Astrocyte (in vitro differentiated cells and primary cell): ENCODE measurements around the gene DNAH17. TPM values are rescaled to one million over a fixed set of nuclear protein-coding genes. Genes with fewer than 3 reads are reported as not detected.
A peak's percentile ranks its signal among the peaks of the same experiment; 100 is the strongest.

Experiments used
- DNase-seq: peaks from one replicate; pipeline ENCODE4 v3.0.0-alpha.2; 2010; ENCODE audit warnings: low read depth
- FAIRE-seq: peaks from 2 replicates; lab custom pipeline; 2011; peaks lifted over from hg19 to GRCh38; lab: Jason Lieb, UNC
- H2AFZ ChIP-seq: 2 replicates; pipeline ENCODE4 v1.6.0; 2012; ENCODE audit warnings: low read depth, low read length, inconsistent platforms
- H3K27ac ChIP-seq: 2 replicates; pipeline ENCODE4 v1.5.1; 2011; ENCODE audit warnings: low read depth, low read length, inconsistent platforms
- H3K27me3 ChIP-seq: 2 replicates; pipeline ENCODE4 v1.6.0; 2011; ENCODE audit warnings: low read length, inconsistent platforms; ENCODE audit not compliant: insufficient read depth
- H3K36me3 ChIP-seq: 2 replicates; pipeline ENCODE4 v1.5.1; 2011; ENCODE audit warnings: low read length, inconsistent platforms; ENCODE audit not compliant: insufficient read depth
- H3K4me1 ChIP-seq: 2 replicates; pipeline ENCODE4 v1.5.1; 2011; ENCODE audit warnings: low read length, inconsistent platforms; ENCODE audit not compliant: insufficient read depth
- H3K4me2 ChIP-seq: 2 replicates; pipeline ENCODE4 v1.6.0; 2012; ENCODE audit warnings: low read length, inconsistent platforms
- H3K4me3 ChIP-seq: 2 replicates; pipeline ENCODE4 v1.5.1; 2011; ENCODE audit warnings: low read depth, mild to moderate bottlenecking, low read length, inconsistent platforms; ENCODE audit not compliant: insufficient read depth
- H3K79me2 ChIP-seq: 2 replicates; pipeline ENCODE4 v1.6.0; 2012; ENCODE audit warnings: mild to moderate bottlenecking, low read length, inconsistent platforms; ENCODE audit not compliant: insufficient read depth
- H3K9ac ChIP-seq: 2 replicates; pipeline ENCODE4 v1.6.0; 2012; ENCODE audit warnings: mild to moderate bottlenecking, low read length, inconsistent platforms
- H3K9me3 ChIP-seq: 2 replicates; pipeline ENCODE4 v1.5.1; 2012; ENCODE audit warnings: low read depth, mild to moderate bottlenecking, low read length, inconsistent platforms; ENCODE audit not compliant: insufficient read depth
- H4K20me1 ChIP-seq: 2 replicates; pipeline ENCODE4 v1.6.0; 2012; ENCODE audit warnings: low read length, inconsistent platforms; ENCODE audit not compliant: insufficient read depth
- H3K27ac Mint-ChIP-seq: one replicate; pipeline ENCODE4 v1.8.0; 2021; ENCODE audit warnings: mild to moderate bottlenecking, mixed read lengths; ENCODE audit not compliant: unreplicated experiment
- H3K27me3 Mint-ChIP-seq: one replicate; pipeline ENCODE4 v1.8.0; 2021; ENCODE audit warnings: low read depth, mixed read lengths; ENCODE audit not compliant: unreplicated experiment
- H3K36me3 Mint-ChIP-seq: one replicate; pipeline ENCODE4 v1.8.0; 2021; ENCODE audit warnings: low read depth, mixed read lengths; ENCODE audit not compliant: unreplicated experiment
- H3K4me1 Mint-ChIP-seq: one replicate; pipeline ENCODE4 v1.8.0; 2021; ENCODE audit warnings: low read depth, mixed read lengths; ENCODE audit not compliant: unreplicated experiment
- H3K4me3 Mint-ChIP-seq: one replicate; pipeline ENCODE4 v1.8.0; 2021; ENCODE audit warnings: mild to moderate bottlenecking, moderate library complexity, mixed read lengths; ENCODE audit not compliant: unreplicated experiment
- H3K9me3 Mint-ChIP-seq: one replicate; pipeline ENCODE4 v1.8.0; 2021; ENCODE audit warnings: mild to moderate bottlenecking, mixed read lengths; ENCODE audit not compliant: unreplicated experiment
- CTCF ChIP-seq: IDR thresholded peaks from 2 replicates; pipeline ENCODE4 v1.5.1; 2011; ENCODE audit warnings: low read depth, mild to moderate bottlenecking, inconsistent platforms, low read length, moderate library complexity; ENCODE audit not compliant: insufficient read depth
- EZH2 ChIP-seq: IDR thresholded peaks from 2 replicates; pipeline ENCODE4 v1.6.1; 2012; ENCODE audit warnings: mild to moderate bottlenecking, low read length, inconsistent platforms; ENCODE audit not compliant: insufficient read depth
- total RNA-seq: library from RNA; stranded (reverse); gene quantifications from 2 replicates; pipeline ENCODE4 v1.2.1, GENCODE V29; 2021

Gene DNAH17
- total RNA-seq, 1 donor from 2014 or later = 0.14 TPM

- Histone ChIP-seq H3K27ac (peak overlapping the region; percentile 97), H2AFZ (peak overlapping the region; percentile 84), H3K9me3 (no peaks in the 10 kb centered on the region), H3K79me2 (peaks cover 43% of the 10 kb centered on the region), H3K4me3 (peak overlapping the region; percentile 88), H3K9ac (peak overlapping the region; percentile 98), H3K36me3 (no peaks in the 10 kb centered on the region), H3K27me3 (no peaks in the 10 kb centered on the region), H3K4me1 (peaks cover 57% of the 10 kb centered on the region), H4K20me1 (peaks cover 16% of the 10 kb centered on the region), H3K4me2 (peak overlapping the region; percentile 97)
- Mint-ChIP-seq H3K4me1 (peaks cover 55% of the 10 kb centered on the region), H3K27me3 (no peaks in the 10 kb centered on the region), H3K27ac (no peak overlapping the region), H3K36me3 (peaks cover 2% of the 10 kb centered on the region), H3K9me3 (no peaks in the 10 kb centered on the region), H3K4me3 (peak overlapping the region; percentile 31)
- TF ChIP-seq EZH2 (no peak), CTCF (no peak)
- FAIRE-seq (no peak), DNase-seq (no peak)
Measured at GRCh38 chr17:78377858-78378224, 199.4 kb downstream of the DNAH17 start.

- H3K27me3 ChIP-seq = no peaks in the 10 kb centered on the region
- H3K27me3 Mint-ChIP-seq = no peaks in the 10 kb centered on the region
- H3K4me3 Mint-ChIP-seq = peak overlapping the region; percentile 5
Measured at GRCh38 chr17:78376161-78376560, 201.0 kb downstream of the DNAH17 start.

GRCh38 chr17:78375401-78376151 lies 201.6 kb downstream of the DNAH17 start:
- peak overlapping the region; percentile 98 for H3K27ac Mint-ChIP-seq
- H3K9me3 Mint-ChIP-seq = no peaks in the 10 kb centered on the region
- Histone ChIP-seq H3K4me1 (peaks cover 42% of the 10 kb centered on the region), H3K4me3 (peak overlapping the region; percentile 11), H4K20me1 (no peaks in the 10 kb centered on the region), H3K36me3 (no peaks in the 10 kb centered on the region), H3K79me2 (peaks cover 21% of the 10 kb centered on the region), H3K27ac (peak overlapping the region; percentile 95), H3K27me3 (no peaks in the 10 kb centered on the region), H3K4me2 (peak overlapping the region; percentile 76), H2AFZ (peak overlapping the region; percentile 62), H3K9me3 (no peaks in the 10 kb centered on the region), H3K9ac (peak overlapping the region; percentile 79)
- peak; percentile 80 for FAIRE-seq
- DNase-seq = peak; percentile 97
- H3K4me3 Mint-ChIP-seq = peak overlapping the region; percentile 27
- no peaks in the 10 kb centered on the region for H3K27me3 Mint-ChIP-seq
- peaks cover 2% of the 10 kb centered on the region for H3K36me3 Mint-ChIP-seq
- TF ChIP-seq CTCF (no peak), EZH2 (no peak)
- H3K4me1 Mint-ChIP-seq = peaks cover 44% of the 10 kb centered on the region

More at GRCh38 chr17:78376161-78376560, 201.0 kb downstream of the DNAH17 start:
- Mint-ChIP-seq H3K36me3 (peaks cover 2% of the 10 kb centered on the region), H3K9me3 (no peaks in the 10 kb centered on the region), H3K4me1 (peaks cover 47% of the 10 kb centered on the region), H3K27ac (peak overlapping the region; percentile 17)
- Histone ChIP-seq H2AFZ (no peak overlapping the region), H3K36me3 (no peaks in the 10 kb centered on the region), H3K4me1 (peaks cover 44% of the 10 kb centered on the region), H3K27ac (peak overlapping the region; percentile 95), H3K4me2 (peak overlapping the region; percentile 76), H3K79me2 (peaks cover 27% of the 10 kb centered on the region), H3K9me3 (no peaks in the 10 kb centered on the region), H3K4me3 (peak overlapping the region; percentile 8), H3K9ac (peak overlapping the region; percentile 56), H4K20me1 (peaks cover 4% of the 10 kb centered on the region)
- peak; percentile 77 for DNase-seq
- TF ChIP-seq EZH2 = no peak
- no peak for FAIRE-seq
